ENCODE measurements around the gene PTPN4. TPM values are rescaled to one million over a fixed set of nuclear protein-coding genes. Genes with fewer than 3 reads are reported as not detected.
"Not testable (repeated sequence)": the region's sequence is repeated elsewhere in the genome, so short reads cannot be mapped to it uniquely, and the experiment has no call there.

PTPN4 gene
- polyA plus RNA-seq, 3 donors = 22.6 to 25.8 (median 23.9) TPM

DNA sequence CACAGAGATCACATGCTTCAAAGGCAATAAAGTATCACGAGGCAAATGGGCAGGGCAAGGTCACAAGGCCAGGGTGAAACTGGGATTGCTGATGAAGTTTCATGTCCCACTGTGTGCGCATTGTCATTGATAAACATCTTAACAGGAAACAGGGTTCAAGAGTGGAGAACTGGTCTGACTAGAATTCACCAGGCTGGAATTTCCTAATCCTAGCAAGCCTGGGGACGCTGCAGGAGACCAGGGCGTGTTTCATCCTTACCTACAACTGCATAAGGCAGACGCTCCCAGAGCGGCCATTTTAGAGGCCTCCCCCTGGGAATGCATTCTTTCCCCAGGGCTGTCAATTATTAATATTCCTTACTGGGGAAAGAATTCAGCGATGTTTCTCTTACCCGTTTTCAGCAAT, 33.2 kb downstream of the PTPN4 start:
- no peak for DNase-seq (ENCODE audit: extremely low read depth in 1 of 11, low read depth in 9 of 11, low spot score in 4 of 11)

DNA sequence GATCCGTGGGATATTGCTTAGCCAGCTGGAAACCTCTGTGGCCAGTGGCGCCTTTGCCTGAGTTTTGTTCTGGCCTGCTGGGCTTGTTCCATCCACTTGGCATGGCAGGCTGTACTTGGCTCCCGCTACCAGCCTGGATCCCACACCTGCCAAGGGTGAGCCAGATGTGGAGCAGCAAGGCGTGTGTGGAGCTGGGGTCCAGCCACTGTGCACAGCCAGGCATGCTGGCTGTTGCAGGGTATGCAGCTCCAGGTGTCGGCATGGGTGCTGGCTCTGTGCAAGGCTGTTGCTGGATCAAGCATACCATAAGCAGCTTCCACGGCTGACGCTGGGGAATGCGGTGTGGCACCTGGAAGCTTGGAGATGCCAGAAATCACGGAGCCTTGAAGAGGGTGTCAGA, 34.5 kb downstream of the PTPN4 start:
- no peak for DNase-seq (ENCODE audit: extremely low read depth in 1 of 11, low read depth in 9 of 11, low spot score in 4 of 11)

DNA sequence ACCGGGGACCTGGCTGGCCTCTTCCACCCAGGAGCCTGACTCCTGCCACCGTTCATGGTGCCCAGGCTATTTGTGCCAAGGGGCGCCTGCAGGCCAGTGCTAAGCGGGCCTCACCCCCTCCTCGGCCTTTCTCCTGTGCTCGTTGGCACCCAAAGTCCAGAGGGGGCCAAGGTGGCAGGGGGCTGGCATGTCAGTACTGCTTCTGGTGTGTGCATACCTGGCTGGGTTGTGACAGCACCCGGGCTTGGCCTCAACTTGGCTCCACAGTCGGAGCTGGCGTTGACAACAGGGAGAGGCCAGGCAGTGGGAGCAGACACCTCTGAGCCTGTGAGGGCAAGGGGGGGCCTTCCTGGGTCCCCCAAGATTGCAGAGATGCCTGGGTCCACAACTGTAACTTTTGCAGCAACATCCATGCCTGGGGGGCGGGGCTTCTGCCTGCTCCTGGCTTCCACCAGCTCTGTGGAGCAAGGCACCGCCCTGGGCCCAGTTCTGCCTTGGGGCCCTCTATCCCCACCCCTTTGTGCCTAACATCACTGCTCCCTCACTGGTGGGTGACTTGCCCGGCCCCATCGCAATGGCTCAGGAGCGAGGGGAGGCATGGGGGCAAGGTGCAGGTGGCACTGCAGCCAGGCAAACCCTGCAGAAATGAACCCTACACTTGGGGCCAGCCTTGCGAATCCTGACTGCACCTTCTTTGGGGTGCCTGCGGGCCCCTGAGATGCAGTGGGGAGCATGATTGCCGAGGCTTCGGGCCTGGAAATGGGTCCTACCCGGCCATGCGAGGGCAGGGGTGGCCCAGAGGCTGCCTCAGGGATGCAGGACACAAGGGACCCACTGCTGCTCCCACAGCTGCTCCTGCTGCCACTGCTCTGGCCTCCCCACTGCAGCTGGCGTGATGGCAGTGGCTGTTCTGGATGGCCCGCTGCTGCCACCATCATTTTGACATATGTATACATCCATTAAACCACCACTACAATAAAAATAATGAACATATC, 35.9 kb downstream of the PTPN4 start:
- no peak for DNase-seq (ENCODE audit: extremely low read depth in 1 of 11, low read depth in 9 of 11, low spot score in 4 of 11)

DNA sequence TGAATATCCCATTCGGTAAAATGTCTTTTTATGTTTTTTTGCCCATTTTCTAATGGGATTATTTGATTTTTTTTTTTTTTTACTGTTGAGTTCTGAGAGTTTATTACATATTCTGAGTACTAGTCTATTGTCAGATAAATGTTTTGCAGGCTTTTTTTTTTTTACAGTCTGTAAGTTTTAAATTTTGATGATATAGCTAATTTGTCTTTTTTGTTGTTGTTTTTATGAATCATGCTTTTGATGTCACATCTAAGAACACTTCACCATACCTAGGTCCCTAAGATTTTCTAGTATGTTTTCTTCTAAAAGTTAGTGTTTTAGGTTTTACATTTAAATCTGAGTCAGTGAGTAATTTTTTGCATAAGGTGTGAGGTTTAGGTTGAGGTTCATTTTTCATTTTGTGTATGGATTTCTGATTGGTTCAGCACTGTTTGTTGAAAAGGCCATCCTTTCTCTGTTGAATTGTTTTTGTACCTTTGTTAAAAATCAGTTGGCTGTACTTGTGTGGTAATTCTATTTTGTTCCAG, 40.7 kb downstream of the PTPN4 start:
- DNase-seq (ENCODE audit: extremely low read depth in 1 of 11, low read depth in 9 of 11, low spot score in 4 of 11) = no peak

DNA sequence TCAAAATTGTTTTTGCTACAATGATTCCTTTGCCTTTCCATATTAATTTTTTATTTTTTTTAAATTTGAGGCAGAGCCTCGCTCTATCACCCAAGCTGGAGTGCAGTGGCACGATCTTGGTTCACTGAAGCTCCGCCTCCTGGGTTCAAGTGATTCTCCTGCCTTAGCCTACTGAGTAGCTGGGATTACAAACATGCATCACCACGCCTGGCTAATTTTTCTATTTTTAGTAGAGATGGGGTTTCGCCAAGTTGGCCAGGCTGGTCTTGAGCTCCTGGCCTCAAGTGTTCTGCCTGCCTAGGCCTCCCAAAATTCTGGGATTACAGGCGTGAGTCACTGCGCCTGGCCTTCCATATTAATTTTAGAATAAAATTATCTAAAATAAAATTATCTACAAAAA, 41.3 kb downstream of the PTPN4 start:
- no peak for DNase-seq (ENCODE audit: extremely low read depth in 1 of 11, low read depth in 9 of 11, low spot score in 4 of 11)

DNA sequence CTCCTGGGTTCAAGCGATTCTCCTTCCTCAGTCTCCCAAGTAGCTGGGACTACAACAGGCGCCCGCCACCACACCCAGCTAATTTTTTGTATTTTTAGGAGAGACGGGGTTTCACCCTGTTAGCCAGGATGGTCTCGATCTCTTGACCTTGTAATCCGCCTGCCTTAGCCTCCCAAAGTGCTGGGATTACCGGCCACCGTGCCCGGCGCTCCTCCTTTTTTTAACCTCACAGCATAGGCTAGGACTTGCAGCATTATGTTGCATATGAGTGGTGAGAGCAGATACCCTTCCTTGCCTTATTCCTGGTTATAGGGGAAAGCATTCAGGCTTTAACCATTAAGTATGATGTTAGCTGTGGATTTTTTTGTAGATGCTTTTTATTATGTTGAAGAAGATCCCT, 42.3 kb downstream of the PTPN4 start:
- not testable (repeated sequence) for DNase-seq (ENCODE audit: extremely low read depth in 1 of 11, low read depth in 9 of 11, low spot score in 4 of 11)

DNA sequence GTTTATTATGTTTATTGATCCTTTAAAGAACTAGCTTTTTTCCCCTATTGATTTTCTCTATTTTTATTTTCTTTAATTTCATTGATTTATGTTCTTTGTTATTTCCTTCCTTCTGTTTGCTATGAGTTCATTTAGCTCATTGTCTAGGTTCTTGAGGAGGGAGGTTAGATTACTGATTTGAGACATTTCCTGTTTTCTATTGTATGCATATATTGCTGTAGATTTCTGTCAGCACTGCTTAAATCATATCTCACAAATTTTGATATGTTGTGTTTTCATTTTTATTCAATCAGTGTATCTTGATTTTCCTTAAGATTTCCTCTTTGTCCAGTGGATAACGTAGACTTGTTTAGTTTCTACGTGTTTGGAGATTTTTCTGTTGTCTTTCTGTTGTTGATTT, 43.4 kb downstream of the PTPN4 start:
- no peak for DNase-seq (ENCODE audit: extremely low read depth in 1 of 11, low read depth in 9 of 11, low spot score in 4 of 11)

DNA sequence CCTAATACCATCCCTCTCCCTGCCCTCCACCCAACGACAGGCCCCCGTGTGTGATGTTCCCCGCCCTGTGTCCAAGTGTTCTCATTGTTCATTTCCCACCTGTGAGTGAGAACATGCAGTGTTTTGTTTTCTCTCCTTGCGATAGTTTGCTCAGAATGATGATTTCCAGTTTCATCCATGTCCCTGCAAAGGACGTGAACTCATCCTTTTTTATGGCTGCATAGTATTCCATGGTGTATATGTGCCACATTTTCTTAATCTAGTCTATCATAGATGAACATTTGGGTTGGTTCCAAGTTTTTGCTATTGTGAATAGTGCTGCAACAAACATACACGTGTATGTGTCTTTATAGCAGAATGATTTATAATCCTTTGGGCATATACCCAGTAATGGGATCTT, 44.7 kb downstream of the PTPN4 start:
- DNase-seq (ENCODE audit: extremely low read depth in 1 of 11, low read depth in 9 of 11, low spot score in 4 of 11) = not testable (repeated sequence)

DNA sequence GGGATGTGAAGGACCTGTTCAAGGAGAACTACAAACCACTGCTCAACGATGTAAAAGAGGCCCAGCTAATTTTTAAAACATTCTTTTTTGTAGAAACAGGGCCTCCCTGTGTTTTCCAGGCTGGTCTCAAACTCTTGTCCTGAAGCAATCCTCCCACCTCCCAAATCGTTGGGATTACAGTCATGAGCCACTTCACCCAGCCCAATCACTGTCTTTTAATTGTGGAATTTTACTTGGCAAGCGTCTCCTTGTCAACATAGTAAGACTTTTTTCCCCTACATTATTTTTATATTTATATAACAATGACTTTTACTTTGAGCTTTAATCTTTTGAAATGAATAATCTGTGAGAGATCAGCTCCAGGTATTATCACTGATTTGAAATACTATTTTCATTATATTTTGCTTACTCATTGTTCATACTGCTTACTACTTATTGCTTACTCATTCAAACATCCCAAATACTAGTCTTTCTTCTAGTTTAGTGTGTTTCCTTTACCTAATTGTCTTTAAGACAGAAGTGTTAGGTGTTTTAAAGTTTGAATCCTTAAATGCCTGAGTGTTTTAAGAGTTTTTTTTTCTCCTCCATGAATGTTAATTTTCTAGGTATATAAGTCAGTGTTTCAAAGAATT, 48.9 kb downstream of the PTPN4 start:
- no peak for DNase-seq (ENCODE audit: extremely low read depth in 1 of 11, low read depth in 9 of 11, low spot score in 4 of 11)

DNA sequence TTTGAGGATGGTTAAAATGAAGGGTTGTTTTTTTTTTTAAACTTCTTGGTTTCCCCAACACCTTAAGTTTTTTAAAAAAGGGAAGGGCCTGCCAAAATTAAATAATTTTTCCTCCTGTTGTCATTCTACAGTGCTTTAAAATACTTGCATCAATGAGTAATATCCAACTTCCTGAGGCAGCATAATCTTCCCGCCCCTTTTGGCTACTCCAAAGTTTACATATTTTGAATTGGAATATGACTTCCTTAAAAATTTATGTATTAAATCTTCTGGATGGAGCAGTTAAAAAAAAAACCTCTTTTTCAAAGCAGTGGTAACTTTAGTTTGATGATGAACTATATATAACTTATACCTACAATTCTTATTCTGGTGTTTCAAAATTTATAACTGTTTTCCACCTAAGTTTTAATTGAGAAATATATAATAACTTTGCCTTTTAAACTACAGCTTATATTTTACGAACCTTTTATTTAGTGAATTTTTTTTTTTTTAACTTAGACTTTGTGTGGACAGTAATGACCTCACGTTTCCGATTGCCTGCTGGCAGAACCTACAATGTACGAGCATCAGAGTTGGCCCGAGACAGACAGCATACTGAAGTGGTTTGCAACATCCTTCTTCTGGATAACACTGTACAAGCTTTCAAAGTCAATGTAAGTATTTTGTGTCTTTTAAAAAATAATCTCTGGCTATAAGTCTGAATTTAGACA, 49.8 kb downstream of the PTPN4 start:
- DNase-seq (ENCODE audit: extremely low read depth in 1 of 11, low read depth in 9 of 11, low spot score in 4 of 11) = peak in 1 of 11 donors; percentile 2

DNA sequence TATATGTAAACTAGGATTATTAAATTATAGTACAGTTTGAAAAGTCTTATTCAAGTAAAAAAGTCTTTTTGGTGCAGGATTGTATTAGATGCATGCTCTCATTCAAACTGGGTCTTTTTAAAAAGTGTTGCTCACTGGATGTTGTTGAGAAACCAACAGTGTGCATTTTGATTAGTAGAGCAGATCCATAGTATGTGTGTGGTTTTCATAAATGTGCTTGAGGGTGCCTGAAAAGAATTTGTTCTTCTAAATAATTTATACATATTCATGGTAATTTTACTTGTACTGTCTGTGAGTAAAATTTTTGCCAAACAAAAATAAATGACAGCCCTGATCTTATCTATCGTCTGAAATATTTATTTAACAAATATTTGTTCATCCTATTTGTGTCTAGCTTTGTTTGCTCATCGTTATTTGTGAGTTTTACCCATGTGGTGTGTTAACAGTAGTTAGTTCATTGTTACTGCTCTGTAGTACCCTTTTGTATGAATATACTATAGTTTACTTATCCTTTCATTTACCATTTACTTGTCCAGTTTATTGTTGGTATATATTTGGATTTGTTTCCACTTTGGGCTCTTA, 50.4 kb downstream of the PTPN4 start:
- no peak for DNase-seq (ENCODE audit: extremely low read depth in 1 of 11, low read depth in 9 of 11, low spot score in 4 of 11)

DNA sequence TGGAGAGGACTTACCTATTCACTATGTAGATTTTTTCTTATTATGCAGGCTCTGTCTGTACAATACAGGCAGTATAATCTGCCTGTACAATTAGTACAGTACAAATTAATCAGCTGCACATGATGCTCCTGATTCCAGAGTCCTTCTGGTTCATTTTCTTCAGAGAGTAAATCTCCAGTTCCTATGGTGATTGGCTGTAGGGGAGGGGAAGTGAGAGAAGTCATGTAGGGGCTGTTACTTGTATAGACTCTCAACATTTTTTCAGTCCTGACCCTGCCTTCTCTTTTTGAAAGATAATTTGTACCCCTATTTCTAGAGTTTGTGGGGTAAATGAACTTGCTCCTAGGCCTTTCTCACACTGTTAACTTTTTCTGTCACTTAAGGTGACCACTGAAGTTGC, 54.5 kb downstream of the PTPN4 start:
- no peak for DNase-seq (ENCODE audit: extremely low read depth in 1 of 11, low read depth in 9 of 11, low spot score in 4 of 11)

DNA sequence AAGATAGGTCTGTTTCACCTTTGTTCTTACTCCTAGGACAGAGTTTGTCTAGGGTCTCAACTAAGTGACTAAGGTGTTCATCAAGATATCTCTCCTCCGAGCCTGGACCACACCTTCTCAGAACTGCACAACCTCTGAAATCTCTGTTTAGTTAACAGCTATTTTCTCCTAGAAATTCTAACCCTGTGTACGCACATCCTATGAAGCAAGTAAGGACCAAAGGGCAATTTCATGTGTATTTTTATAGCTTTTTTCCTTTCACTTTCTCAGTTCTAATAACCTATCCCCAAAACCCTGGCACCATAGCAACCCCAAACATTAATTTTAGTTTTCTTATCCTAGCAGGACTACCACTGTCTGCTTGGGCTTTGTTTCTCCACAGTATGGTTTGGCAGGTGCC, 59.1 kb downstream of the PTPN4 start:
- DNase-seq (ENCODE audit: extremely low read depth in 1 of 11, low read depth in 9 of 11, low spot score in 4 of 11) = no peak

DNA sequence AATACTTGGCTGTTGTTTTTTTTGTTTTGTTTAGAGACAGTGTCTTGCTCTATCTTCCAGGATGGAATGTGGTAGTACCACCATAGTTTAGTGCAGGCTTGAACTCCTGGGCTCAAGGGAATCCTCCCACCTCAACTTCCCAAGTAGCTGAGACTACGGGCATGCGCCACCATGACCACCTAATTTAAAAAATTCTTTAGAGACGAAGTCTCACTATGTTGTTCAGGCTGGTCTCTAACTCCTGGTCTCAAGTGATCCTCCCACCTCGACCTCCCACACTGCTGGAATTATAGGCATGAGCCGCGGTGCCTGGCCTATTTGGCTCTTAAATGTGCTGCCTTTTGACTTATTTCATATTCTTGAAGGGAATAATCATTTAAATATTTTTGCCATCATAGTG, 60.1 kb downstream of the PTPN4 start:
- DNase-seq (ENCODE audit: extremely low read depth in 1 of 11, low read depth in 9 of 11, low spot score in 4 of 11) = no peak

DNA sequence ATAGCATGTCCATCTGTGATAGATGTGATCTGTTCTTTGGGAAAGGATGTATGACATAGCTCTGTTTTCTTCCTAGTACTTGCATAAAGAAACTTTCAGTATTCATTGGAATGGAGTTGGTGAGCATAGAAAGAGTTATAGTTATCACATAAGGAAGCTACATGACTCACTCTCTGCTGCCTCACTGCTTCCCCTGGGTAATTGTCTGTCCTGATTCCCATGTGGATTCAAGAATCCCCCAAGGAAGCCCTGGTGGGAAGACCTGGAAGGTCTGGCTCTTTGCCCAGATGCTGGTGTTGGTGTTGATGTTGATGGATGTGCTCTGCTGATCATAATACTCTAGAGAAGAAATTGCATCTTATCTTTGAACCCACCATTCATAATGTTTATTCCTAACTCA, 60.6 kb downstream of the PTPN4 start:
- DNase-seq (ENCODE audit: extremely low read depth in 1 of 11, low read depth in 9 of 11, low spot score in 4 of 11) = no peak

DNA sequence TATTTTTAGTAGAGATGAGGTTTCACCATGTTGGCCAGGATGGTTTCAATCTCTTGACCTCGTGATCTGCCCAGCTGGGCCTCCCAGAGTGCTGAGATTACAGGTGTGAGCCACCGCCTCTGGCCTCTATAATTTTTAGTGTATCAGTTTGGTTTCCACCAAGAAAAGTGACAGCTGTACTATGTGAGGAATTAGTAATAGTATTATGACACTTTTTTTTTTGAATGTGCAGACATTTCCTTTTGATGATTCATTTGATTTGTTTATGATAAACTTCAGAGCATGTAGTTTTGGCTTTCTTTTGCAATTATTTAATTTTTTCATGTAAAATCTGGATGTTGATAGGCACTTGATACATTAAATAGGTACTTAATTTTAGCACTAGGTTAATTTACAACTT, 61.5 kb downstream of the PTPN4 start:
- no peak for DNase-seq (ENCODE audit: extremely low read depth in 1 of 11, low read depth in 9 of 11, low spot score in 4 of 11)

DNA sequence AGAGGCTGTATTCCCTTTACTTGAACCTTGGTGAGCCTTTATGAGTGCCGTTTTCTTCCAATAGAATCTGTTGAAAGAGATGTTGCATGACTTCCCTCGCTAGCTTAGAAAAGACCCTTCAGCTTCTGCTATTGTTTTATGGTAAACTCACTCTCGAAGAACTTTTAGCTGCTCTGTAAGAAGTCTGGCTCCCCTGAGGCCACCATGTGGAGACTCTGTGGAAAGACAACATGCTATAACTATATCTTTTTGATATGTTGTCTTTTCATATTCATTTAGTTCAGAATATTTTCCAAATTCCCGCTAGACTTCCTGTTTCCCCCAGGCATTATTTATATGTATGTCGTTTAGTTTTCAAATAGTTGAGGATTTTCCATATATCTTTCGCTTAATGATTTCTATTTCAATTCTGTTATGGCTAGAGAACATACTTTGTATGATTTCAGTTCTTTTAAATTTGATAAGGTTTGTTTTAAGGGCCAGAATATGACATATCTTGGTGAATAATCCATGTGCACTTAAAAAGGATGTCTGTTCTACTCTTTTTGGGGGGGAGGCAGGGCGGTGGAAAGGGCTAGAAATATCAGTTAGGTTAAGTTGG, 64.1 kb downstream of the PTPN4 start:
- DNase-seq (ENCODE audit: extremely low read depth in 1 of 11, low read depth in 9 of 11, low spot score in 4 of 11) = peak in 2 of 11 donors; percentile 13 to 24

DNA sequence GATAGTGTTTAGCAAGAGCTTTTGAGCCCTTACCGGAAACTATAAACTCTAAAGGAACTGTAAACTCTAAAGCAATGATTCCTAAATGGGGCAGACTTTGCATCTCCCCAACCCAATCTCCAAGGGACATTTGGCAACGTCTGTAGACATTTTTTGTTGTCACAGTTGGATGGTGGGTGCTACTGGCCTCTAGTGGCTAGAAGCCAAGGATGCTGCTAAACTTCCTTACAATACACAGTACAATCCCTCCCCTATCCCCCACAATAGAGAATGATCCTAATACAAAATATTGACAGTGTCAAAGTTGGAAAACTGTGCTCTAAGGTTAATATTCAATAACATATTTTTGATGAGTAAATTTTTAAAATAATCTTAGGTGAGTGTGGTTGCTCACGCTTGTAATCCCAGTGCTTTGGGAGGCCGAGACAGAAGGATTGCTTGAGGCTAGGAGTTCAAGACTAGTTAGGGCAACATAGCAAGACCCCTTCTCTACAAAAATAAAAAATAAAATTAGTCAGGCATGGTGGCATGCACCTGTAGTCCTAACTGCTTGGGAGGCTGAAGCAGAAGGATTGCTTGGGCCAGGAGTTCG, 66.7 kb downstream of the PTPN4 start:
- DNase-seq (ENCODE audit: extremely low read depth in 1 of 11, low read depth in 9 of 11, low spot score in 4 of 11) = no peak

Measured in renal cortex interstitium (tissue), 11 donors.